Muscle of leg (tissue), 16 donors: ENCODE results near the gene GATD1. TPM values are rescaled to one million over a fixed set of nuclear protein-coding genes. Genes with fewer than 3 reads are reported as not detected.

Source experiments
- DNase-seq: peaks from one replicate; pipeline ENCODE4 v3.0.0; 2013
- H3K27ac ChIP-seq: one replicate; pipeline ENCODE4 v1.5.1; 2013; ENCODE audit warnings: mild to moderate bottlenecking, low read length, control low read depth
- H3K27me3 ChIP-seq: one replicate; pipeline ENCODE4 v1.6.1; 2013; ENCODE audit warnings: low read length; ENCODE audit not compliant: control insufficient read depth, insufficient read depth
- H3K36me3 ChIP-seq: one replicate; pipeline ENCODE4 v1.6.1; 2013; ENCODE audit warnings: low read length; ENCODE audit not compliant: control insufficient read depth, insufficient read depth
- H3K4me1 ChIP-seq: one replicate; pipeline ENCODE4 v1.6.1; 2013; ENCODE audit warnings: low read length; ENCODE audit not compliant: control insufficient read depth, insufficient read depth
- H3K4me3 ChIP-seq: one replicate; pipeline ENCODE4 v1.5.1; 2013; ENCODE audit warnings: low read length, control low read depth
- H3K9me3 ChIP-seq: replicated peaks from 2 replicates; pipeline ENCODE4 v1.6.1; 2013; ENCODE audit warnings: low read depth, low read length; ENCODE audit not compliant: control insufficient read depth
- WGBS: methylation state at CpG from one replicate; pipeline ENCODE4 v1.1.5; 2013; ENCODE audit warnings: missing lambda C conversion rate; ENCODE audit not compliant: insufficient coverage; 5-methylcytosine and 5-hydroxymethylcytosine counted together
- long read RNA-seq, 11 donors: transcript quantifications; one replicate each; lab custom pipeline, GENCODE V29; 2026
- polyA plus RNA-seq, 8 donors: library from polyadenylated mRNA; unstranded; fragments of 120-200 nt; gene quantifications; one replicate each; pipeline versions ENCODE4 v1.2.1 to v1.2.3, GENCODE V29; 2013; ENCODE audit warnings: inconsistent platforms in 1 of 8, low replicate concordance in 1 of 8; ENCODE audit not compliant: insufficient read length in 8 of 8, insufficient read depth in 1 of 8
- total RNA-seq: library from RNA; stranded (reverse); fragments of 120-200 nt; gene quantifications from one replicate; pipeline ENCODE4 v1.2.4, GENCODE V29; 2013

GATD1 gene, protein sequence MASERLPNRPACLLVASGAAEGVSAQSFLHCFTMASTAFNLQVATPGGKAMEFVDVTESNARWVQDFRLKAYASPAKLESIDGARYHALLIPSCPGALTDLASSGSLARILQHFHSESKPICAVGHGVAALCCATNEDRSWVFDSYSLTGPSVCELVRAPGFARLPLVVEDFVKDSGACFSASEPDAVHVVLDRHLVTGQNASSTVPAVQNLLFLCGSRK
- 18.1 TPM for total RNA-seq
- polyA plus RNA-seq: 10 to 100 TPM; 38.9 to 53.2 (median 44.8) TPM
- long read RNA-seq, donor 1, full-length matches to known transcripts: 1 of 1 reads
- long read RNA-seq, donor 1, partial matches to known transcripts: 0 of 1 reads
- long read RNA-seq, donor 1, other reads (novel, unspliced or antisense): 0 of 1 reads
- long read RNA-seq, donor 2, full-length matches to known transcripts: 1 of 1 reads
- long read RNA-seq, donor 2, partial matches to known transcripts: 0 of 1 reads
- long read RNA-seq, donor 2, other reads (novel, unspliced or antisense): 0 of 1 reads
- long read RNA-seq, donor 3, full-length matches to known transcripts: 3 of 3 reads
- long read RNA-seq, donor 3, partial matches to known transcripts: 0 of 3 reads
- long read RNA-seq, donor 3, other reads (novel, unspliced or antisense): 0 of 3 reads
- long read RNA-seq, donor 4: 0 reads
- long read RNA-seq, donor 5, full-length matches to known transcripts: 11 of 11 reads
- long read RNA-seq, donor 5, partial matches to known transcripts: 0 of 11 reads
- long read RNA-seq, donor 5, other reads (novel, unspliced or antisense): 0 of 11 reads
- long read RNA-seq, donor 6, full-length matches to known transcripts: 5 of 5 reads
- long read RNA-seq, donor 6, partial matches to known transcripts: 0 of 5 reads
- long read RNA-seq, donor 6, other reads (novel, unspliced or antisense): 0 of 5 reads
- long read RNA-seq, donor 7, full-length matches to known transcripts: 5 of 5 reads
- long read RNA-seq, donor 7, partial matches to known transcripts: 0 of 5 reads
- long read RNA-seq, donor 7, other reads (novel, unspliced or antisense): 0 of 5 reads
- long read RNA-seq, donor 8, partial matches to known transcripts: 0 of 2 reads
- long read RNA-seq, donor 8, other reads (novel, unspliced or antisense): 0 of 2 reads
- long read RNA-seq, donor 9, full-length matches to known transcripts: 2 of 7 reads
- long read RNA-seq, donor 9, partial matches to known transcripts: 5 of 7 reads
- long read RNA-seq, donor 9, other reads (novel, unspliced or antisense): 0 of 7 reads
- long read RNA-seq, donor 10: 0 reads
- long read RNA-seq, donor 11, full-length matches to known transcripts: 1 of 1 reads
- long read RNA-seq, donor 11, partial matches to known transcripts: 0 of 1 reads
- long read RNA-seq, donor 11, other reads (novel, unspliced or antisense): 0 of 1 reads

DNA sequence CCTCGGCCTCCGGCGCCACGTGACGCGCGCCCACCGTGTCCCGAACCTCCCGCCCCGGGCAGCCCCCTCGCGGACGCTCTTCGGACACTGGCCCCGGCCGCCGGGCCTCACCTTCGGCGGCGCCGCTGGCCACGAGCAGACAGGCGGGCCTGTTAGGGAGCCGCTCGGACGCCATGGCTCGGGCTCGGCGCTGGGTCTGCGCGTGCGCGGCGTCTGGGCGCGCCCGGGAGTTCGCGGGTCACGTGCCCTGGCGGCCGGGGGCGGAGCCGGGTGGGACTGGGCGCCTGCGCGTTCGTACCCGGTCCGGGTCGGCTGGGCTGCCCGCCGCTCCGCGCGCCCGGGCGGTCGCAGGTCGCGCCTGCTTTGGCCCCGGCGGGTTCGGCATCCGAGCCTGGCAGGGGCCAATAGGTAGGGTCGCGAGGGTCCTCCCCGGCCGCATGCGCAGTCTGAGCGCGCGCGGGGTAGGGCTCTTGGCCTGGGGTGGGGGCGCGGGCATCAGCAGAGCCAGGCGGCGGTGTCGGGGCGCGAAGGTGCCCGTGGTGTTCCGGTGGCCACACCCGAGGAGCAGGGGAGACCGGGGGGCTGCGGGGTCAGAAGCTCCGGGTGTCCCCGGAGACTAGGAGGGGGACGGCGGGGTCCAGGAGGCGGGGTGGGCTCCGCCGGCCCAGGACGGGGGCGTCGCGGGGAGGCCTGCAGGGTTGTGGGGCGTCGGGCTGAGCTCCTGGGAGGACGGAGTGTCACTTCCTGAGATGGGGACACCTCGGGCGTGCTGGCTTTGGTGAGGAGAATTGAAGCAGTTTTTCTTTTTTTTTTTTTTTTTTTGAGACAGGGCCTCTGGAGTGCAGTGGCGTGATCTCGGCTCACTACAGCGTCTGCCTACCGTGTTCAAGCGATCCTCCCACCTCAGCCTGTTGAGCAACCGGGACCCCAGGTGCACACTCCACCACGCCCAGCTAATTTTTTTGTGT, at the start of gene GATD1:
TSS of gene GATD1 (minus strand) at position 200 of the 968 bp plus-strand sequence. CDS start at position 175, 25 bp downstream.
- WGBS: under 1% methylated on average over 95 of the region's 110 CpGs
- peak; percentile 96 for DNase-seq
- H3K9me3 ChIP-seq: no peaks in the 10 kb centered on the region
- no peaks in the 10 kb centered on the region for H3K27me3 ChIP-seq
- H3K4me3 ChIP-seq: peak within 1 kb of the TSS; percentile 78
- H3K27ac ChIP-seq: peak within 1 kb of the TSS; percentile 9
- peaks cover 23% of the 10 kb centered on the region for H3K4me1 ChIP-seq
- peaks cover 40% of the 10 kb centered on the region for H3K36me3 ChIP-seq

DNA sequence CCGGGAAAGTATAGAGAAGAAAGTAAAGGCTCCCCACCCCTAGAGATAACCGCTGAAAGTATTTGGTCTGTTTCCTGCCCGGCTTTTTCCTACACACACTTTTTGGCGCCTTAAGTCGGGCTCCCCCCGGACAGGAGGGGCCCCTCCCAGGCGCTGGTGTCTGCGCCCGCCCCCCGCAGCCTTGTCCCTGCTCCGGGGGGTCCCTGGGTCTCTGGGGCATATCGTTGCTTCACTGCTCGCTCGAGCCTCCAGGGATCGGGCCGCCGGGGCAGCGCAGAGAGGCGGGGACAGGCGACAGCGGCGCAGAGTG, 49.5 kb upstream of the GATD1 start:
- Histone ChIP-seq H3K4me1 (peaks cover 87% of the 10 kb centered on the region), H3K27me3 (peaks cover 49% of the 10 kb centered on the region), H3K27ac (peak overlapping the region; percentile 51), H3K9me3 (no peaks in the 10 kb centered on the region), H3K36me3 (peaks cover 21% of the 10 kb centered on the region), H3K4me3 (peak overlapping the region; percentile 18)
- 2% methylated on average over 19 of the region's 22 CpGs for WGBS
- no peak for DNase-seq

DNA sequence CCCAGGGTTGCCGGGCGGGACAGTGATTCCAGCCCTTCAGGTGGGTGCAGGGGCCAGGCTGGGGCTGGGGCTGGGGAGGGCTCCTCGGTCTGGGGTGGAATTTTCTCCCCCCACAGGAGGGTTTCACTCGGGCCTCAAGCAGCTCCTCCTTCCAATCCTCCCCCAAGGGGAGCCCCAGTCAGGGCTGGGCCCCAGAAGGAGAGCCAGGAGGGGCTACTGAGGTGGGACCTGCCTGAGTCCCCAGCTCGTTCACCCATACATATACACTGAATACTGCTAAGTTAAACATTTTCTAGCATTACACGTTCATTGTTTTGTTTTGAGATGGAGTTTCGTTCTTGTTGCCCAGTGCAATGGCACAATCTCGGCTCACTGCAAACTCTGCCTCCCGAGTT, 48.9 kb upstream of the GATD1 start:
- Histone ChIP-seq H3K4me1 (peaks cover 87% of the 10 kb centered on the region), H3K9me3 (no peaks in the 10 kb centered on the region), H3K27ac (no peak overlapping the region), H3K4me3 (no peak overlapping the region), H3K27me3 (peaks cover 44% of the 10 kb centered on the region), H3K36me3 (peaks cover 23% of the 10 kb centered on the region)
- DNase-seq: no peak
- WGBS: 89% methylated on average over 3 of the region's 9 CpGs

DNA sequence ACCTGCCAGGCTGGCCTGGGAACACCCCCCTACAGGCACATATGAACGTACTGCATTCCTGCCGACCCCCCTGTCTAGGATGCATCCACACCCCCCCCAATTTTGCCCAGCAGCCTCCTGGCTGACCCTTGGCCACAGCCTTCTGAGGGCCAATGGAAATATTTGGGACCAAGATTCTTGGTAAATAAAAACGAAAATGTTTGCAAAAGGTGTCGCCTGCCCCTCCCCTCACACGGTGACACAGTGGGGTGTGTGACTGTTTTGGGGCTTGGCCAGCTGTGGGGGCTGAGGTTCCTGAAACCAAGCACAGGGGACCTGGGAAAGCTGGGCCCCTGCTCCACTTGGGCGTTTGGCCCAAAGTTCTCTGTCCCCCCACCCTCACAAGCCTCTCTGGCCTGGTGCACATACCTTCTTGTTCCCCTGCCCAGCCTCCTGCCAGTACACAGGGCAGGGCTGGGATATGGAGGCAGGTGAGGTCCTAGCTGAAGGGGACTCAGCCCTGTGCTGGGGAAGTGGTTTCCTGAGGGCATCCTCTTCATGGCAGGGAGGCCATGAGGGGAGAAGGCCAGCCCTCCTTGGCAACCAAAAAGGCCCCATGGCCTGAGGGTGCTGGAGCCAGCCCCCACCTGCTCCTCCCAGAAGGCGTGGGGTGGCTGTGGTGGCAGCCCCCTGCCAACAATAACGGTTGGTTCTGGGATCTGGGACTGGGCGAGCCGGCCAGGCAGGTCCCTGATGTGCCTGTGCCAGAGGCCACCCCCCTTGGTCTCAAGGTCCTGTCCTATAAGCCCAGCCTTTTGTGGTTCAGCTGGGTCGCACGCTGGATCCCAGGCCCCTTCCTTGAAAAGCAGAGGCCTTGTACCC, 48.3 kb upstream of the GATD1 start:
- H3K27me3 ChIP-seq: peaks cover 37% of the 10 kb centered on the region
- no peak overlapping the region for H3K4me3 ChIP-seq
- no peaks in the 10 kb centered on the region for H3K9me3 ChIP-seq
- no peak for DNase-seq
- H3K4me1 ChIP-seq: peaks cover 87% of the 10 kb centered on the region
- H3K27ac ChIP-seq: peak overlapping the region; percentile 7
- WGBS: 77% methylated on average over 9 of the region's 12 CpGs
- H3K36me3 ChIP-seq: peaks cover 23% of the 10 kb centered on the region

DNA sequence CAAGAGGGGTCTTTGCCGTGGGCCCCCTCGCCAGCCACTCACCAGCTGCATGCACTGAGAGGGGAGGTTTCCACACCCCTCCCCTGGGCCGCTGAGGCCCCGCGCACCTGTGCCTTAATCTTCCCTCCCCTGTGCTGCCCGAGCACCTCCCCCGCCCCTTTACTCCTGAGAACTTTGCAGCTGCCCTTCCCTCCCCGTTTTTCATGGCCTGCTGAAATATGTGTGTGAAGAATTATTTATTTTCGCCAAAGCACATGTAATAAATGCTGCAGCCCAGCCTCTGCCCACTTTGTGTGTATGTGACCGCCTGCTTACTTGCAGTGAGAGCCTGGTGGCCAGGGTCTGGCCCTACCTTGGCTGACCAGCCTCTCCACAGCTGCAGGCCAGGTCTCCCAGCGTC, 47.7 kb upstream of the GATD1 start:
- Histone ChIP-seq H3K36me3 (peaks cover 23% of the 10 kb centered on the region), H3K27me3 (peaks cover 31% of the 10 kb centered on the region), H3K4me1 (peaks cover 87% of the 10 kb centered on the region), H3K9me3 (no peaks in the 10 kb centered on the region), H3K4me3 (no peak overlapping the region), H3K27ac (peak overlapping the region; percentile 71)
- no peak for DNase-seq
- 83% methylated on average over 3 of the region's 11 CpGs for WGBS

DNA sequence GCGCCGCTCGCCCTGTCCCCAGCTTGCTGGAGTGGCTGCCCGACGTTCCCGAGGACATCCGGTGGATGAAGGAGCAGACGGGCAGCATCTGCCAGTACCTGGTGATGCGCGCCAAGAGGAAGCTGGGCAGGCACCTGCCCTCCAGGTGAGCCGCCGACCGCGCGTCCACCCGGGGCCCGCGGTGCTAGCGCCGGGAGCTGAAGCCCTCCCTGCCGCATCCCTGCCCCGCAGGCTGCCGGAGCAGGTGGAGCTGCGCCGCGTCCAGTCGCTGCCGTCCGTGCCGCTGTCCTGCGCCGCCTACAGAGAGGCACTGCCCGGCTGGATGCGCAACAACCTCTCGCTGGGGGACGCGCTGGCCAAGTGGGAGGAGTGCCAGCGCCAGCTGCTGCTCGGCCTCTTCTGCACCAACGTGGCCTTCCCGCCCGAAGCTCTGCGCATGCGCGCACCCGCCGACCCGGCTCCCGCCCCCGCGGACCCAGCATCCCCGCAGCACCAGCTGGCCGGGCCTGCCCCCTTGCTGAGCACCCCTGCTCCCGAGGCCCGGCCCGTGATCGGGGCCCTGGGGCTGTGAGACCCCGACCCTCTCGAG, 47.1 kb upstream of the GATD1 start:
- Histone ChIP-seq H3K4me1 (peaks cover 81% of the 10 kb centered on the region), H3K36me3 (peaks cover 23% of the 10 kb centered on the region), H3K27ac (peak overlapping the region; percentile 71), H3K27me3 (peaks cover 25% of the 10 kb centered on the region), H3K4me3 (no peak overlapping the region), H3K9me3 (no peaks in the 10 kb centered on the region)
- peak; percentile 83 for DNase-seq
- WGBS: 50% methylated on average over 58 of the region's 59 CpGs

DNA sequence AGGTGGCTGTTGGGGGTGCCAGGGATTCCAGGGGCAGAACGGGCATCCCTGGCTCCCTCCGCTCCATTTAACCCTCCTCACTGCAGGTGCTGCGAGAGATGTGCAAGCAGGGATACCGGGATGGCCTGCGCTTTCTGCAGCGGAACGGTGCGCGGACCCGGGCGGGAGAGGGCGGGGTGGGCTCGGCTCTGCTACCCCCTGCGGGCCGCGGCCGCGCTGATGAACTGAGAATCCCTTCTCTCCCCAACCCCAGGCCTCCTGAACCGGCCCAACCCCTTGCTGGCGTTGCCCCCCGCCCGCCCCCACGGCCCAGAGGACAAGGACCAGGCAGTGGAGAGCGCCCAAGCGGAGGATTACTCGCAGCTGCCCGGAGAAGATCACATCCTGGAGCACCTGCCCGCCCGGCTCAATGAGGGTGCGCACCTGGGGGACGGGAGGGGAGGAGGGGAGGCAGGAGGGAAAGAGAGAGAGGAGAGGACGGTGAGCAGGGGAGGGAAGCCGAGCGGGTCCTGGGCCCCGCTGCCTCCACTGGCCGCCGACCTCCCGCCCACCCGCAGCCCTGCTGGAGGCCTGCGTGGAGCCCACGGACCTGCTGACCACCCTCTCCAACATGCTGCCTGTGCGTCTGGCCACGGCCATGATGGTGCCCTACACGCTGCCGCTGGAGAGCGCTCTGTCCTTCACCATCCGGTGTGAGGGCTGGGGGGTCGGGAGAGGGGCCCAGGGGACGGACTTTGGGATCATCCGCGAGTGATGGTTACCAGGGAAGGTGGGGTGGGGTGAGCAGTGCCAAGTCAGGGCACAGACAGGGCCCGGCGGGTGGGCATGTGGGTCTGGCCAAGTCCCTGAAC, 46.4 kb upstream of the GATD1 start:
- peaks cover 23% of the 10 kb centered on the region for H3K36me3 ChIP-seq
- no peaks in the 10 kb centered on the region for H3K9me3 ChIP-seq
- DNase-seq: no peak
- 81% methylated on average over 35 of the region's 53 CpGs for WGBS
- H3K27me3 ChIP-seq: peaks cover 19% of the 10 kb centered on the region
- H3K27ac ChIP-seq: no peak overlapping the region
- H3K4me1 ChIP-seq: peaks cover 79% of the 10 kb centered on the region
- H3K4me3 ChIP-seq: no peak overlapping the region
